Thoracic aorta (tissue), 2 donors: ENCODE measurements around the gene MACROH2A1. TPM values are rescaled to one million over a fixed set of nuclear protein-coding genes. Genes with fewer than 3 reads are reported as not detected.

Experiments used
- ATAC-seq: fragments of 150-250 bp; one replicate; pipeline ENCODE4 v1.8.0; 2017; ENCODE audit warnings: low read depth; ENCODE audit not compliant: insufficient number of reproducible peaks, low FRiP score
- DNase-seq: peaks from one replicate; pipeline ENCODE4 v3.0.0-alpha.2; 2020; ENCODE audit warnings: low spot score
- H3K27ac ChIP-seq, 2 donors: fragments of 200-600 bp; sonication (generic); 1 replicate in 1 of 2; 2 replicates in 1 of 2; pipeline ENCODE4 v1.5.1; 2016; ENCODE audit warnings: mild to moderate bottlenecking in 2 of 2, moderate library complexity in 2 of 2
- H3K27me3 ChIP-seq: fragments of 200-600 bp; sonication (generic); replicated peaks from 2 replicates; pipeline ENCODE4 v1.6.0; 2016; ENCODE audit warnings: mild to moderate bottlenecking; ENCODE audit not compliant: insufficient read depth
- H3K36me3 ChIP-seq: fragments of 200-600 bp; sonication (generic); one replicate; pipeline ENCODE4 v1.5.1; 2016
- H3K4me1 ChIP-seq, 2 donors: fragments of 200-600 bp; sonication (generic); 1 replicate in 1 of 2; 2 replicates in 1 of 2; pipeline versions ENCODE4 v1.5.1 to v1.6.0; 2016; ENCODE audit warnings: low read depth in 2 of 2, mild to moderate bottlenecking in 1 of 2; ENCODE audit not compliant: control insufficient read depth in 1 of 2
- H3K4me3 ChIP-seq: fragments of 200-600 bp; sonication (generic); 2 replicates; pipeline ENCODE4 v1.5.1; 2016; ENCODE audit warnings: mild to moderate bottlenecking
- H3K9me3 ChIP-seq: fragments of 200-600 bp; sonication (generic); 2 replicates; pipeline ENCODE4 v1.5.1; 2016
- CTCF ChIP-seq: fragments of 200-600 bp; sonication (generic); IDR thresholded peaks from one replicate; pipeline ENCODE4 v1.5.1; 2019; ENCODE audit warnings: antibody characterized with exemption
- total RNA-seq, 2 donors: library from RNA; depleted of rRNA; stranded (reverse); fragments of >200 nt; gene quantifications; one replicate each; pipeline versions ENCODE4 v1.1.0 to v1.2.3, GENCODE V29; 2016

Gene MACROH2A1
- total RNA-seq, 2 donors from 2014 or later, result 153 to 192 TPM

GRCh38 chr5:135434591-135435466, 35.8 kb upstream of the MACROH2A1 start:
- no peaks in the 10 kb centered on the region for H3K36me3 ChIP-seq
- DNase-seq, result no peak
- no peaks in the 10 kb centered on the region for H3K9me3 ChIP-seq
- no peak overlapping the region for H3K27ac ChIP-seq
- no peak for ATAC-seq
- TF ChIP-seq CTCF, result no peak
- H3K4me1 ChIP-seq, result peaks cover 9 to 26% of the 10 kb centered on the region in 2 donors
- H3K27me3 ChIP-seq, result no peaks in the 10 kb centered on the region
- H3K4me3 ChIP-seq, result no peak overlapping the region

GRCh38 chr5:135433681-135434426, 34.8 kb upstream of the MACROH2A1 start:
- H3K4me1 ChIP-seq, result peaks cover 9 to 35% of the 10 kb centered on the region in 2 donors
- no peaks in the 10 kb centered on the region for H3K27me3 ChIP-seq
- H3K9me3 ChIP-seq, result no peaks in the 10 kb centered on the region
- DNase-seq (no peak), ATAC-seq (no peak)
- H3K27ac ChIP-seq, result no peak overlapping the region
- H3K36me3 ChIP-seq, result no peaks in the 10 kb centered on the region
- no peak overlapping the region for H3K4me3 ChIP-seq
- no peak for TF ChIP-seq CTCF

GRCh38 chr5:135432113-135432512, 33.1 kb upstream of the MACROH2A1 start:
- Histone ChIP-seq H3K27ac (no peak overlapping the region), H3K9me3 (peaks cover 5% of the 10 kb centered on the region), H3K4me1 (peaks cover 0 to 17% of the 10 kb centered on the region in 2 donors), H3K36me3 (no peaks in the 10 kb centered on the region), H3K4me3 (no peak overlapping the region), H3K27me3 (no peaks in the 10 kb centered on the region)
- no peak for TF ChIP-seq CTCF
- ATAC-seq (no peak), DNase-seq (no peak)

- no peak for ATAC-seq
- no peak for TF ChIP-seq CTCF
- H3K27me3 ChIP-seq, result no peaks in the 10 kb centered on the region
- H3K4me3 ChIP-seq, result no peak overlapping the region
- H3K4me1 ChIP-seq, result peaks cover 0 to 16% of the 10 kb centered on the region in 2 donors
- H3K36me3 ChIP-seq, result no peaks in the 10 kb centered on the region
- no peak for DNase-seq
- no peak overlapping the region for H3K27ac ChIP-seq
- H3K9me3 ChIP-seq, result peaks cover 5% of the 10 kb centered on the region
Measured at GRCh38 chr5:135430135-135430437, 31.1 kb upstream of the MACROH2A1 start.
